Neural cell (in vitro differentiated cells): ENCODE data around the gene BRD3.

Source experiments
- CTCF ChIP-seq: fragments of 450-650 bp; IDR thresholded peaks from 2 replicates; pipeline ENCODE4 v1.5.1; 2014; ENCODE audit warnings: antibody characterized with exemption, mild to moderate bottlenecking, moderate library complexity; ENCODE audit not compliant: poor library complexity, severe bottlenecking
- EP300 ChIP-seq: fragments of 450-650 bp; conservative IDR thresholded peaks from 2 replicates; pipeline ENCODE4 v1.6.1; 2014; ENCODE audit warnings: antibody characterized with exemption, mild to moderate bottlenecking, moderate library complexity; ENCODE audit not compliant: poor library complexity, severe bottlenecking
- EZH2 ChIP-seq: fragments of 200-600, 300-800 bp; shearing (Covaris generic), sonication (generic); IDR thresholded peaks from 2 replicates; pipeline ENCODE4 v1.6.1; 2014; ENCODE audit warnings: antibody characterized with exemption, low read length, borderline replicate concordance, mild to moderate bottlenecking; ENCODE audit not compliant: insufficient read depth, poor library complexity, severe bottlenecking
- MXI1 ChIP-seq: fragments of 450-650 bp; conservative IDR thresholded peaks from 2 replicates; pipeline ENCODE4 v1.6.1; 2014; ENCODE audit warnings: antibody characterized with exemption, mild to moderate bottlenecking; ENCODE audit not compliant: poor library complexity, severe bottlenecking
- POLR2AphosphoS5 ChIP-seq: IDR thresholded peaks from 2 replicates; pipeline ENCODE4 v1.6.1; 2012
- REST ChIP-seq: IDR thresholded peaks from 2 replicates; pipeline ENCODE4 v1.6.1; 2012; ENCODE audit warnings: borderline replicate concordance
- SMC3 ChIP-seq: fragments of 450-650 bp; conservative IDR thresholded peaks from 2 replicates; pipeline ENCODE4 v1.6.1; 2014; ENCODE audit warnings: antibody characterized with exemption, mild to moderate bottlenecking, moderate library complexity; ENCODE audit not compliant: poor library complexity
- TAF1 ChIP-seq: IDR thresholded peaks from 2 replicates; pipeline ENCODE4 v1.6.1; 2012; ENCODE audit warnings: low read depth

GRCh38 chr9:134041649-134041962, 26.2 kb downstream of the BRD3 start:
- no peak for TF ChIP-seq CTCF
- no peak for TF ChIP-seq POLR2AphosphoS5
- TF ChIP-seq REST, result no peak
- TF ChIP-seq SMC3, result no peak
- TF ChIP-seq EZH2, result no peak
- no peak for TF ChIP-seq EP300
- TF ChIP-seq TAF1, result no peak
- no peak for TF ChIP-seq MXI1
